Measurements from ENCODE around the gene RBPMS2. TPM values are rescaled to one million over a fixed set of nuclear protein-coding genes. Genes with fewer than 3 reads are reported as not detected.
A peak's percentile ranks its signal among the peaks of the same experiment; 100 is the strongest.
"Not testable (repeated sequence)": the region's sequence is repeated elsewhere in the genome, so short reads cannot be mapped to it uniquely, and the experiment has no call there.

The RBPMS2 gene
- total RNA-seq, 1 experiment from 2014 or later: 0.06 TPM

GRCh38 chr15:64753480-64754185 lies 21.8 kb downstream of the RBPMS2 start:
- no peak overlapping the region for H3K27ac ChIP-seq
- no peaks in the 10 kb centered on the region for H3K36me3 ChIP-seq
- no peaks in the 10 kb centered on the region for H3K4me1 ChIP-seq
- no peaks in the 10 kb centered on the region for H3K9me3 ChIP-seq (replicated peaks)
- no peak for DNase-seq
- H3K27me3 ChIP-seq: no peaks in the 10 kb centered on the region
- H3K4me3 ChIP-seq: no peak overlapping the region

GRCh38 chr15:64751464-64751863 lies 23.9 kb downstream of the RBPMS2 start:
- peaks cover 6% of the 10 kb centered on the region; the same call in 1 of the 2 replicates for H3K4me1 ChIP-seq
- no peak overlapping the region for H3K27ac ChIP-seq
- no peaks in the 10 kb centered on the region for H3K27me3 ChIP-seq
- H3K4me3 ChIP-seq: no peak overlapping the region
- no peak for DNase-seq
- no peaks in the 10 kb centered on the region for H3K36me3 ChIP-seq
- H3K9me3 ChIP-seq (replicated peaks): no peaks in the 10 kb centered on the region

DNA sequence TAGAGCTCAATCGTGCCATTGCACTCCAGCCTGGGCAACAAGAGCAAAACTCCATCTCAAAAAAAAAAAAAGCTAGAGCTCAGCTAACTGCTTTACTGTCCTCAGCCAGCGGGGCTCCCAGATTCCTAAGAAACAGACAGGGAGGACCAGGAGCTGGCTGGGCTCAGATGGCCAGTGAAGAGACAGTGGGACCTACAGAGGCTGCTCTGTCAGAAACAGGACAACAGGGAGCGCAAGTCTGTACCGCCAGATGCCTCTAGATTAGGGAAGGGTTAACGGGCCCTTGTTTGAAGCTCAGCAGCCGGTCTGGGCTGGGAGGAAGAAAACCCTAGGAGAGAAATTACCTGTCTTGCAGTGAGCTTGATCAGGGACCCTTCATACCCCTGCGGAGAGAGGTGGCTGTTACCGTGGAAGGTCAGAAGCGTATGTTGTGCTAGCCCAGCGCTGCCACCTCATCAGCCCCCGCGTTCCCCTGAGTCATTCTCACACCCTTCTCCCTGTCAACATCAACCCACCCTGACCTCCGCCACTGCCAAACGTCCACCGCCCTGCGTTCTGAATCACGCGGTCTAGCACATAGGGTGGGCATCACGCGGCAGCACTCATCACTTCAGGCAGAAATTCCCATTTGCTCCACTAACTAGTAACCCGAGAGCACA lies 25.3 kb downstream of the RBPMS2 start:
- no peaks in the 10 kb centered on the region for H3K27me3 ChIP-seq
- H3K9me3 ChIP-seq (replicated peaks): no peaks in the 10 kb centered on the region
- H3K36me3 ChIP-seq: no peaks in the 10 kb centered on the region
- DNase-seq: peak in 1 of 2 experiments; percentile 29
- peaks cover 9% of the 10 kb centered on the region; the same call in 1 of the 2 replicates for H3K4me1 ChIP-seq
- H3K27ac ChIP-seq: no peak overlapping the region
- H3K4me3 ChIP-seq: no peak overlapping the region

GRCh38 chr15:64749167-64749566 lies 26.2 kb downstream of the RBPMS2 start:
- no peak for DNase-seq
- no peaks in the 10 kb centered on the region for H3K27me3 ChIP-seq
- H3K36me3 ChIP-seq: no peaks in the 10 kb centered on the region
- H3K9me3 ChIP-seq (replicated peaks): no peaks in the 10 kb centered on the region
- H3K4me1 ChIP-seq: peaks cover 9% of the 10 kb centered on the region; the same call in 1 of the 2 replicates
- no peak overlapping the region for H3K27ac ChIP-seq
- H3K4me3 ChIP-seq: no peak overlapping the region

GRCh38 chr15:64748251-64748650 lies 27.1 kb downstream of the RBPMS2 start:
- Histone ChIP-seq H3K4me3 (no peak overlapping the region), H3K27ac (no peak overlapping the region), H3K4me1 (peaks cover 9% of the 10 kb centered on the region; the same call in 1 of the 2 replicates), H3K9me3 (replicated peaks) (no peaks in the 10 kb centered on the region), H3K36me3 (no peaks in the 10 kb centered on the region), H3K27me3 (no peaks in the 10 kb centered on the region)
- no peak for DNase-seq

DNA sequence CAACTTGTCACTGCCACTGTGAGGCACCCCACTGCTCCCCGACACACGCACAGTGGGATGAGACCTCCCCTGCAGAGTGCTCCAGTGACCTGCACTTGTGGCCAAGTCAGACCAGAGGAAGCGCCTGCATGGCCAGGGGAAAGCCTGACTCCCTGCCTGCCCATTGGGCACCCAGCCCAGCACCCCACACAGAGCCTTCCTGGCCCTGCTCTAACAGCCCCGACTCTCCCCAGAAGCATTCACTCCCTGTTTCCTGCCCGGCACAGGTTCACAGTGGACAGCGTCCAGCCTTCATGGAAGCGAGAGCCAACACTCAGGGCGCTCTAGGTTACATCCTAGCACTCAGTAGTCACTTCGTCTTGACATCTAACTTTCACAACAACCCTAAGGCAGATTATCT lies 27.8 kb downstream of the RBPMS2 start:
- no peak for DNase-seq
- Histone ChIP-seq H3K4me3 (no peak overlapping the region), H3K4me1 (peaks cover 9% of the 10 kb centered on the region; the same call in 1 of the 2 replicates), H3K27me3 (no peaks in the 10 kb centered on the region), H3K9me3 (replicated peaks) (no peaks in the 10 kb centered on the region), H3K36me3 (no peaks in the 10 kb centered on the region), H3K27ac (no peak overlapping the region)

- no peaks in the 10 kb centered on the region for H3K36me3 ChIP-seq
- H3K27ac ChIP-seq: no peak overlapping the region
- H3K4me3 ChIP-seq: no peak overlapping the region
- no peaks in the 10 kb centered on the region for H3K9me3 ChIP-seq (replicated peaks)
- DNase-seq: no peak
- no peaks in the 10 kb centered on the region for H3K27me3 ChIP-seq
- H3K4me1 ChIP-seq: peaks cover 9% of the 10 kb centered on the region; the same call in 1 of the 2 replicates
Observed at GRCh38 chr15:64746921-64747320, 28.5 kb downstream of the RBPMS2 start.

DNA sequence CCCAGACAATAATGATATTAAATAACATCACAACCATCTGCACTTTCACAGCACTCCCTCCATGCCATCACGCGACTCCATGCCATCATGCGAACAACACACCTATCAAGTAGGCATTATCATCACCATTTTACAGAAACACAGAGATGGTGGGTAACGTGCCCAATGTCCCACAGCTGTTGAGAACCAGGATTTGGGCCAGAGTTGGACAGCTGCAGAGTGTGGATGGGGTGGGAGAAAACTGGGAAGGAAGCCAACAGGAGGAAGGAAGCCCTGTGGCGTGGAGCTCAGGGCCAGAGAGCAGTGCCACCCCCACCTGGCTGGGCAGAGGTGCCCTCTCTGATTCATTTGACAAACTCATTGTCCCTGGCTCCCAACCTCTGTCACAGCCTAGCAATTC lies 29.0 kb downstream of the RBPMS2 start:
- Histone ChIP-seq H3K27ac (no peak overlapping the region), H3K27me3 (no peaks in the 10 kb centered on the region), H3K4me3 (no peak overlapping the region), H3K9me3 (replicated peaks) (no peaks in the 10 kb centered on the region), H3K4me1 (peaks cover 9% of the 10 kb centered on the region; the same call in 1 of the 2 replicates), H3K36me3 (no peaks in the 10 kb centered on the region)
- DNase-seq: peak; percentile 30 to 65

DNA sequence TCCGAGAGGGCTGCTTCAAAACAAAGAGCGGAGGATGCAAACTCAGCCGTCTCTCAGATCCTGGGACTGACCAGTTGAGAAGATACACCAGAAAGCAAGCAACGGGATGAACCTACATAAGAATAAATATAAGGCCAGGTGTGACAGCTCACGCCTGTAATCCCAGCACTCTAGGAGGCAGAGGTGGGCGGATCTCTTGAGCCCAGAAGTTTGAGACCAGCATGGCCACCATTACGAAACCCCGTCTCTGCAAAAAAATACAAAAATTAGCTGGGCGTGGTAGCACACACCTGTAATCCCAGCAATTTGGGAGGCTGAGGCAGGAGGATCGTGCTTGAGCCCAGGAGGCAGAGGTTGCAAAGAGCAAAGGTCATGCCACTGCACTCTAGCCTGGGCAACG lies 31.7 kb downstream of the RBPMS2 start:
- Histone ChIP-seq H3K36me3 (no peaks in the 10 kb centered on the region), H3K4me1 (peaks cover 20% of the 10 kb centered on the region; the same call in 1 of the 2 replicates), H3K27me3 (no peaks in the 10 kb centered on the region), H3K4me3 (no peak overlapping the region), H3K9me3 (replicated peaks) (no peaks in the 10 kb centered on the region), H3K27ac (no peak overlapping the region)
- DNase-seq: no peak

DNA sequence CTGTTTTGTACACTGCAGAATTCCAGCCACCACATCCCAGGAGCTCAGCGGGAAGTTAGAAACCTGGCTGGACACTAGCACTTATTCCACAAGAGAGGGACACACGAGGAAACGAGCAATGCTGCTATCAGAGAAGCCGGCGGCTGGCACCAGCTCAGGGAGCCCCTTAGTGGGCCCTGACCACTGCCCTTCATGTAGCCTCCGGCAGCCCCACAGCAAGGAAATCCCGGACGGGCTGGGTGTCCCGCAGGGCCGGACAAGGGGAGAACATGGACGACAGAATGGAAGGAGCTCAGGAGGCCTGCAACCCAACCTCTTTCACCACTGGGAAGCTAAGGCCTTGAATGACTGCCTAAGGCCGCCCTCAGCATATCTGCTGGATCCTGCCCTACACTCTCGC lies 32.5 kb downstream of the RBPMS2 start:
- H3K4me1 ChIP-seq: peaks cover 21% of the 10 kb centered on the region; the same call in 1 of the 2 replicates

GRCh38 chr15:64742385-64742784 lies 33.0 kb downstream of the RBPMS2 start:
- H3K4me1 ChIP-seq: peaks cover 21% of the 10 kb centered on the region; the same call in 1 of the 2 replicates
- H3K4me3 ChIP-seq: no peak overlapping the region
- no peaks in the 10 kb centered on the region for H3K9me3 ChIP-seq (replicated peaks)
- no peaks in the 10 kb centered on the region for H3K36me3 ChIP-seq
- no peak overlapping the region for H3K27ac ChIP-seq
- no peak for DNase-seq
- no peaks in the 10 kb centered on the region for H3K27me3 ChIP-seq

More for the DNA sequence above, 32.5 kb downstream of the RBPMS2 start:
- Histone ChIP-seq H3K27me3 (no peaks in the 10 kb centered on the region), H3K4me3 (no peak overlapping the region), H3K36me3 (no peaks in the 10 kb centered on the region), H3K27ac (no peak overlapping the region), H3K9me3 (replicated peaks) (no peaks in the 10 kb centered on the region)
- DNase-seq: no peak

- H3K27ac ChIP-seq; DNase-seq; H3K27me3 ChIP-seq; H3K9me3 ChIP-seq (replicated peaks); H3K4me3 ChIP-seq; H3K36me3 ChIP-seq: not testable (repeated sequence)
- peaks cover 18% of the 10 kb centered on the region; the same call in 1 of the 2 replicates for H3K4me1 ChIP-seq
Observed at GRCh38 chr15:64741708-64742107, 33.7 kb downstream of the RBPMS2 start.

DNA sequence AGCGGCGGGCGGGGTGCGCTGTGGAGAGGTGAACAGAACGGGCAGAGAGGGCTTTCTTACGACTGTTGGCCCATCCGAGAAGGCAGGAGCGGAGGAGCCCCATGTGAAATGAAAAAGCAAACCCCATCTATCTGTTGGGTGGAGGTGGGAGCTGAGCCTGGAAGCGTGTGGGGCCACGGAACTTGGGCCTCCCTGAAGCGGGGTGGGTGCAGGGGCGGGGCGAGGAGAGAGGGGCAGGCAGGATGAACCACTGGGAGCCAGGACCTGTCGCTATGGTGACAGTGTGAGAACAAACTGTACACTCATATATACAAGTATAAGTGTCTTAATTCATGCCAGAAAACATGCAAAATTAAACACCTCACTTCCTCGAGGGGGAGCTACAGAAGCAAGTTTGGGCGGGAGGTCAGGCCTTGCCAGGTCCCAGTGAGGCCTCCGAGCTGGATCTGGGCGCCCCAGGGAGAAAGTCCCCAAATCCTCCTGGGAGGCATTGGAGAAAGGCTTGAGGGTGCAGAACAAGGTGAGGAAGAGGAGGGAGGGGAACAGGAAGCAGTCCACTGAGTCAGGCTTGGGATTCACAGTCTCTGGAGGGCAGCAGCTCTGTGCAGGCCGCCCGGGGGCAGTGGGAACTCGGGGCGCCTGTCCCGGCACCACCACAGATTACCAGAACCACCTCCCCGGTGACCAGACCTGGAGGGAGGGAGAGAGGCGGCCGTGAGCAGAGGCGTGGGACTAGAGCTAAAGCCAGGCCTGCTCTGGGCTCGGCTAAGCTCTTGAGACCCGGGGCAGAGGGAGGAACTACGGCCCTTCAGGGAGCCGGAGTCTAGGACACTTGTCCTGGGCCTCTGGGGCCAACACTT lies 34.8 kb downstream of the RBPMS2 start:
- Histone ChIP-seq H3K27ac (no peak overlapping the region), H3K27me3 (no peaks in the 10 kb centered on the region)
- DNase-seq: peak; percentile 66 to 70

DNA sequence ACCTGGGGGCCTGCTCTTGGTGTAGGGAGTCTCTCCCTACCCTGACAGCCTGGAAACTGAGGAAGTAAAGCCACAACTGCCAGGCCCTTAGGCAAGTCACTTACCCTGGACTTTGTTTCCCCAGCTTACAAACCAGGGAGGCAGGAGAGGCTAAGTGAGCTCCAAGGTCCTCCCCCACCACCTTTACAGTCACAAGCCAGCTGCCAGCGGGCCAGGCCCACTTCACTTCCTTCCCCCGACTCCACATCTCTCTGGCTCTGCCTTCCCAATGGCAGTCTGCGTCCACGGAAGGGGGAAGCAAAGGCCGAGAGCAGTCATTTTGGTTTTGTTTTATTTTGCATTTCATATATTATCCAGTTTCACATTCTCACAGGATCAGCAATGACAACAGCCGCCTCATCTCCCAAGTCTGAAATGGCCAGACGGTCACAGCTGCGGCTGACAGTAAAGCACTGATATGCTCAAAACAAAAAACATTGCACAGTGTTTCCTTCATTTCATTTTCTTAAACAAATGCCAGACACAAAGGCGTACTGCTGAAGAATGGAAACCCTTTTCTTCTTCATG lies 35.7 kb downstream of the RBPMS2 start:
- no peaks in the 10 kb centered on the region for H3K9me3 ChIP-seq (replicated peaks)
- no peaks in the 10 kb centered on the region for H3K27me3 ChIP-seq
- peak in 1 of 2 experiments; percentile 46 for DNase-seq
- no peak overlapping the region for H3K27ac ChIP-seq
- peak overlapping the region; percentile 37 for H3K4me3 ChIP-seq
- no peaks in the 10 kb centered on the region for H3K36me3 ChIP-seq
- peaks cover 12% of the 10 kb centered on the region; the same call in 1 of the 2 replicates for H3K4me1 ChIP-seq

More for the DNA sequence above, 34.8 kb downstream of the RBPMS2 start:
- Histone ChIP-seq H3K9me3 (replicated peaks) (no peaks in the 10 kb centered on the region), H3K36me3 (no peaks in the 10 kb centered on the region), H3K4me1 (peaks cover 12% of the 10 kb centered on the region; the same call in 1 of the 2 replicates), H3K4me3 (peak overlapping the region; percentile 37)

Data from SJCRH30 (cell line).